Fibroblast of lung (primary cell): Measurements from ENCODE around the gene TANC1.

ENCODE experiments used
- EZH2 ChIP-seq: IDR thresholded peaks from 2 replicates; pipeline ENCODE4 v1.5.1; 2012; ENCODE audit warnings: low read length, control low read depth, mild to moderate bottlenecking; ENCODE audit errors: missing control alignments
- TF ChIP-seq, protein P1 (sequence below), 2 donors: IDR thresholded peaks in 1 of 2; conservative IDR thresholded peaks in 1 of 2; 1 replicate in 1 of 2; 2 replicates in 1 of 2; pipeline ENCODE4 v1.5.1; 2011 to 2012; ENCODE audit warnings: low read length in 2 of 2, control low read depth in 1 of 2, inconsistent platforms in 1 of 2, low read depth in 1 of 2, mild to moderate bottlenecking in 1 of 2

DNA sequence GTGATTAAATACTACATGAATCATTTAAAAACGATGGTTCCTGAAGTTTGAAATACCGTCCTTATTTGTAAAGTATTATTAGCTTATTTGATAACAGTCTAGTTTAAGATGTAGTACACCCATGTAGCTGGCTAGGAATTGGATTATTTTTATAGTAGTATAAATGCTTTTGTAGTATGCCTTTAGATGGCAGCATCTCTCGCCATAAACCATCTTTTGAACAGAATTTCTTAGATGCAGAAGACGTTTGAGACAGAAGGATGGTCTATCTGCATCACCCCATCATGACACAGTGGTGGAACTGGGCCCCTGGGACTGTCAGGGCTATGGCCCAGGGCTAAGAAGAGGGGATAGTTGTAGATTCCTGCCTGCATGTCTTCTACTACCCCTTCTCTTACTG, 165.4 kb downstream of the TANC1 start:
- TF ChIP-seq, protein P1, sequence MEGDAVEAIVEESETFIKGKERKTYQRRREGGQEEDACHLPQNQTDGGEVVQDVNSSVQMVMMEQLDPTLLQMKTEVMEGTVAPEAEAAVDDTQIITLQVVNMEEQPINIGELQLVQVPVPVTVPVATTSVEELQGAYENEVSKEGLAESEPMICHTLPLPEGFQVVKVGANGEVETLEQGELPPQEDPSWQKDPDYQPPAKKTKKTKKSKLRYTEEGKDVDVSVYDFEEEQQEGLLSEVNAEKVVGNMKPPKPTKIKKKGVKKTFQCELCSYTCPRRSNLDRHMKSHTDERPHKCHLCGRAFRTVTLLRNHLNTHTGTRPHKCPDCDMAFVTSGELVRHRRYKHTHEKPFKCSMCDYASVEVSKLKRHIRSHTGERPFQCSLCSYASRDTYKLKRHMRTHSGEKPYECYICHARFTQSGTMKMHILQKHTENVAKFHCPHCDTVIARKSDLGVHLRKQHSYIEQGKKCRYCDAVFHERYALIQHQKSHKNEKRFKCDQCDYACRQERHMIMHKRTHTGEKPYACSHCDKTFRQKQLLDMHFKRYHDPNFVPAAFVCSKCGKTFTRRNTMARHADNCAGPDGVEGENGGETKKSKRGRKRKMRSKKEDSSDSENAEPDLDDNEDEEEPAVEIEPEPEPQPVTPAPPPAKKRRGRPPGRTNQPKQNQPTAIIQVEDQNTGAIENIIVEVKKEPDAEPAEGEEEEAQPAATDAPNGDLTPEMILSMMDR (conservative IDR thresholded peaks at IDR 0.05 in 1 of 2, IDR thresholded peaks at IDR 0.05 in 1 of 2; ENCODE audit: low read depth in 1 of 2, low read length in 2 of 2): peak in 1 of 2 donors; percentile 24
- TF ChIP-seq EZH2: no peak
